Neutrophil (primary cell): ENCODE results near the gene NRXN3.

Experiments used
- H3K27ac ChIP-seq: fragments of 200-600 bp; sonication (generic); 2 replicates; pipeline ENCODE4 v1.5.1; 2016; ENCODE audit warnings: mild to moderate bottlenecking, moderate library complexity
- H3K27me3 ChIP-seq: fragments of 200-600 bp; sonication (generic); 2 replicates; pipeline ENCODE4 v1.6.0; 2016; ENCODE audit warnings: mild to moderate bottlenecking
- H3K36me3 ChIP-seq: fragments of 200-600 bp; sonication (generic); 2 replicates; pipeline ENCODE4 v1.5.1; 2017
- H3K4me1 ChIP-seq, 2 experiments: fragments of 200-600 bp in 1 of 2; sonication (generic) in 1 of 2; 1 replicate in 1 of 2; 2 replicates in 1 of 2; pipeline versions ENCODE4 v1.5.1 to v1.6.1; 2013 to 2016; ENCODE audit warnings: low read depth in 1 of 2, low read length in 1 of 2, mild to moderate bottlenecking in 1 of 2, moderate library complexity in 1 of 2; ENCODE audit not compliant: control insufficient read depth in 1 of 2, insufficient read depth in 1 of 2
- H3K4me3 ChIP-seq, 2 experiments: fragments of 200-600 bp in 1 of 2; sonication (generic) in 1 of 2; 1 replicate in 1 of 2; 2 replicates in 1 of 2; pipeline ENCODE4 v1.5.1; 2013 to 2016; ENCODE audit warnings: low read depth in 1 of 2, low read length in 1 of 2, mild to moderate bottlenecking in 1 of 2, moderate library complexity in 1 of 2
- H3K9me3 ChIP-seq: fragments of 200-600 bp; sonication (generic); 2 replicates; pipeline ENCODE4 v1.5.1; 2016
- CTCF ChIP-seq: fragments of 200-600 bp; sonication (generic); IDR thresholded peaks from 2 replicates; pipeline ENCODE4 v1.5.1; 2016; ENCODE audit warnings: antibody characterized with exemption

The NRXN3 gene

GRCh38 chr14:78974691-78975090 is 804.5 kb downstream of the NRXN3 start:
- TF ChIP-seq CTCF = no peak
- Histone ChIP-seq H3K4me1 (no peaks in the 10 kb centered on the region), H3K36me3 (no peaks in the 10 kb centered on the region), H3K27ac (no peak overlapping the region), H3K4me3 (no peak overlapping the region), H3K9me3 (no peaks in the 10 kb centered on the region), H3K27me3 (no peaks in the 10 kb centered on the region)

GRCh38 chr14:78975734-78976133 is 805.6 kb downstream of the NRXN3 start:
- Histone ChIP-seq H3K27ac (no peak overlapping the region), H3K4me3 (no peak overlapping the region), H3K4me1 (no peaks in the 10 kb centered on the region), H3K9me3 (no peaks in the 10 kb centered on the region), H3K36me3 (no peaks in the 10 kb centered on the region), H3K27me3 (no peaks in the 10 kb centered on the region)
- TF ChIP-seq CTCF = no peak

- Histone ChIP-seq H3K4me3 (no peak overlapping the region), H3K9me3 (no peaks in the 10 kb centered on the region), H3K27me3 (no peaks in the 10 kb centered on the region), H3K36me3 (no peaks in the 10 kb centered on the region), H3K27ac (no peak overlapping the region), H3K4me1 (no peaks in the 10 kb centered on the region)
- TF ChIP-seq CTCF = no peak
Observed at GRCh38 chr14:78978896-78979295, 808.7 kb downstream of the NRXN3 start.

GRCh38 chr14:78982551-78982950 is 812.4 kb downstream of the NRXN3 start:
- Histone ChIP-seq H3K9me3 (no peaks in the 10 kb centered on the region), H3K4me1 (no peaks in the 10 kb centered on the region), H3K4me3 (no peak overlapping the region), H3K27me3 (no peaks in the 10 kb centered on the region), H3K27ac (no peak overlapping the region), H3K36me3 (no peaks in the 10 kb centered on the region)
- TF ChIP-seq CTCF = no peak

- Histone ChIP-seq H3K27ac (no peak overlapping the region), H3K9me3 (no peaks in the 10 kb centered on the region)
Observed at GRCh38 chr14:78983126-78983525, 813.0 kb downstream of the NRXN3 start.

More at GRCh38 chr14:78983126-78983525, 813.0 kb downstream of the NRXN3 start:
- no peaks in the 10 kb centered on the region for H3K36me3 ChIP-seq
- H3K4me3 ChIP-seq = no peak overlapping the region
- TF ChIP-seq CTCF = no peak
- no peaks in the 10 kb centered on the region for H3K4me1 ChIP-seq
- H3K27me3 ChIP-seq = no peaks in the 10 kb centered on the region
